ENCODE measurements around the gene ATXN1. TPM values are rescaled to one million over a fixed set of nuclear protein-coding genes. Genes with fewer than 3 reads are reported as not detected.
A peak's percentile ranks its signal among the peaks of the same experiment; 100 is the strongest.

ATXN1 gene
- total RNA-seq, 1 experiment from 2014 or later: 27.0 TPM

DNA sequence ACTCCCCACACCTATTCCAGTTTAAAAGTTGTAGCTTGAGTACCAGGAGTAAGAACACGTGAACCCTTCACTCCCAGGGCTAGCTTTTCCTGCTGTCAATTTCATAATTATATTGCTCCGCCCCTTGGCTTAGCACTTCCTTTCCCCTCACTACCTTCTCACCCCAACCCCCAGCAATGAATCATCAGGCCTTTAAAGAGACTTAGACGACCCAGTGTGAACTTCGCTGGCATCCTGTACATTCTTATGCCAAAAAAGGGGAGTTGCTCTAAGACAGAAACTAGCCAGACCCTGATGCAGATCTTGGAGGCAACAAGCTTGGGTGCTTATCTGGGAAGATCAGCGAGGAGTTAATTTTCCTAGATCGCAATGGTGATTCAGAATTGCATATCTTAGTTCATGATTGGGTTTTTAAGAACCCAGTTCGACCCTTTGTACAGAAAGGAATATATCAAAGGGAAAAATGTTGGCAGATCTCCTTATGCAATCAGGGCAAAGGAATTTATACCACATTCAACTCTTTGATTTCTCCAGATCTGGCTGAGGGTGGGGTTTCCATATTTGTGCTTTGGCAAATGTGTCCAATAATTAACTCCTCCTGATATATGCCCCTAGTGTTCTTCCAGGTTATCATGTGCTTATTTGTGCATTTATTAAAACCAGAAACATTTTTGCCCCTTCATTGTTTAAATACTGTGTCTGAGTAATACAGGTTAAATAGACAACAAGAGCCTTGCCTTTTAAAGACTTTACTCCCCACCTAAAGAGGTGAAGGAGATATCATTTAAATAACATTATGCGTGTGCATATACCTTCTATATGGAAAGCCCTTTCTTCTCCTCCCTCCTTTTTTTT is 8.1 kb upstream of the ATXN1 start:
- H3F3A ChIP-seq (ENCODE audit: low read length, unreplicated experiment): peaks cover 5% of the 10 kb centered on the region
- peak overlapping the region; percentile 78 for H3K4me2 ChIP-seq (ENCODE audit: low read length)
- ATAC-seq (peak; percentile 51), DNase-seq (peak; percentile 96)
- H3K9me2 ChIP-seq (replicated peaks; ENCODE audit: low read length): no peaks in the 10 kb centered on the region
- TF ChIP-seq EZH2phosphoT487 (IDR thresholded peaks at IDR 0.05; ENCODE audit: borderline replicate concordance, low read length) (no peak), EZH2 (IDR thresholded peaks at IDR 0.05; ENCODE audit: low read length, unreplicated experiment) (no peak)
- TF ChIP-seq, protein P1, sequence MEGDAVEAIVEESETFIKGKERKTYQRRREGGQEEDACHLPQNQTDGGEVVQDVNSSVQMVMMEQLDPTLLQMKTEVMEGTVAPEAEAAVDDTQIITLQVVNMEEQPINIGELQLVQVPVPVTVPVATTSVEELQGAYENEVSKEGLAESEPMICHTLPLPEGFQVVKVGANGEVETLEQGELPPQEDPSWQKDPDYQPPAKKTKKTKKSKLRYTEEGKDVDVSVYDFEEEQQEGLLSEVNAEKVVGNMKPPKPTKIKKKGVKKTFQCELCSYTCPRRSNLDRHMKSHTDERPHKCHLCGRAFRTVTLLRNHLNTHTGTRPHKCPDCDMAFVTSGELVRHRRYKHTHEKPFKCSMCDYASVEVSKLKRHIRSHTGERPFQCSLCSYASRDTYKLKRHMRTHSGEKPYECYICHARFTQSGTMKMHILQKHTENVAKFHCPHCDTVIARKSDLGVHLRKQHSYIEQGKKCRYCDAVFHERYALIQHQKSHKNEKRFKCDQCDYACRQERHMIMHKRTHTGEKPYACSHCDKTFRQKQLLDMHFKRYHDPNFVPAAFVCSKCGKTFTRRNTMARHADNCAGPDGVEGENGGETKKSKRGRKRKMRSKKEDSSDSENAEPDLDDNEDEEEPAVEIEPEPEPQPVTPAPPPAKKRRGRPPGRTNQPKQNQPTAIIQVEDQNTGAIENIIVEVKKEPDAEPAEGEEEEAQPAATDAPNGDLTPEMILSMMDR (conservative IDR thresholded peaks at IDR 0.05; ENCODE audit: low read depth, low read length): peak; percentile 23; the same call in 1 of the 2 replicates
- peaks cover 23% of the 10 kb centered on the region for H3K79me2 ChIP-seq (ENCODE audit: low read length)
- BruUV-seq (replicated peaks): no TSS peak
- CTCF ChIA-PET: interaction anchor here (0.5 to 0.6 kb wide), 2 partner anchors 14 to 334 kb away, joined by 3 to 15 read pairs; no protein-coding TSS in a partner anchor
- no peaks in the 10 kb centered on the region for H3K27me3 ChIP-seq (ENCODE audit: low read length)
- POLR2A ChIA-PET (ENCODE audit: unreplicated experiment): interaction anchor here (0.7 kb wide), 1 partner anchor 1545 kb away, joined by 3 read pairs; no protein-coding TSS in a partner anchor
- no peak overlapping the region for H2AFZ ChIP-seq (ENCODE audit: low read length)
- H3K27ac ChIP-seq (ENCODE audit: low read length): peak overlapping the region; percentile 86
- peak overlapping the region; percentile 38 for H3K4me3 ChIP-seq (ENCODE audit: low read length)
- peak overlapping the region; percentile 42 for H3K9ac ChIP-seq (ENCODE audit: low read length)
- no peaks in the 10 kb centered on the region for H4K20me1 ChIP-seq (ENCODE audit: low read length)
- no peaks in the 10 kb centered on the region for H3K36me3 ChIP-seq (ENCODE audit: low read depth, low read length)
- H3K9me3 ChIP-seq (ENCODE audit: low read length): no peaks in the 10 kb centered on the region
- intact Hi-C loops (cut with micrococcal nuclease): no loop called here
- peaks cover 63% of the 10 kb centered on the region for H3K4me1 ChIP-seq (ENCODE audit: insufficient read depth, low read length)

DNA sequence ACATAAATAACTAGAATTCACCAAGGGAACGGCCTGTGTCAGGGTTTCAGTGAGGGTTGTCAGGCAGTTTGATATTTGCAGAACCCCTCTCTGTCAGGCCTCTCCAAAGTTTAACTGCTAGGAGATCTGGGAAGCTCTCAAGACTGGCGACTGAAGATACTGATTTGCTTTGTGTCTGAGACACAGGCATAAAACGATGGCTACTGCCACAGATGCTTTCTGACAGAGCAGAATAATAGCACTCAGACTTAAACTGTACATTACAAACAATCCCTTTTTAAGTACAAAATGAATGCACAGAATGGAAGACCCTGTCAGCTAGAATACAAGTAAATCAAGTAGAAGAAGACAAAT is 7.2 kb upstream of the ATXN1 start:
- POLR2A ChIA-PET (ENCODE audit: unreplicated experiment): interaction anchor here (0.7 kb wide), 1 partner anchor 129 kb away, joined by 3 read pairs; no protein-coding TSS in a partner anchor
- H3K9me3 ChIP-seq (ENCODE audit: low read length): no peaks in the 10 kb centered on the region
- no peaks in the 10 kb centered on the region for H3K9me2 ChIP-seq (replicated peaks; ENCODE audit: low read length)
- no peaks in the 10 kb centered on the region for H3K36me3 ChIP-seq (ENCODE audit: low read depth, low read length)
- peaks cover 72% of the 10 kb centered on the region for H3K4me1 ChIP-seq (ENCODE audit: insufficient read depth, low read length)
- no peaks in the 10 kb centered on the region for H4K20me1 ChIP-seq (ENCODE audit: low read length)
- DNase-seq (no peak), ATAC-seq (no peak)
- H2AFZ ChIP-seq (ENCODE audit: low read length): no peak overlapping the region
- CTCF ChIA-PET: interaction anchor here (0.6 kb wide), 1 partner anchor 56 kb away, joined by 3 read pairs; no protein-coding TSS in a partner anchor
- H3K27me3 ChIP-seq (ENCODE audit: low read length): no peaks in the 10 kb centered on the region
- peaks cover 32% of the 10 kb centered on the region for H3K79me2 ChIP-seq (ENCODE audit: low read length)
- intact Hi-C loops (cut with micrococcal nuclease): no loop called here
- no TSS peak for BruUV-seq (replicated peaks)
- H3K27ac ChIP-seq (ENCODE audit: low read length): peak overlapping the region; percentile 86
- TF ChIP-seq, protein P1 (conservative IDR thresholded peaks at IDR 0.05; ENCODE audit: low read depth, low read length): no peak
- TF ChIP-seq EZH2 (IDR thresholded peaks at IDR 0.05; ENCODE audit: low read length, unreplicated experiment) (no peak), EZH2phosphoT487 (IDR thresholded peaks at IDR 0.05; ENCODE audit: borderline replicate concordance, low read length) (no peak)
- peak overlapping the region; percentile 78 for H3K4me2 ChIP-seq (ENCODE audit: low read length)
- peak overlapping the region; percentile 38; the same call in 1 of the 2 replicates for H3K4me3 ChIP-seq (ENCODE audit: low read length)
- H3K9ac ChIP-seq (ENCODE audit: low read length): peak overlapping the region; percentile 42
- peaks cover 5% of the 10 kb centered on the region for H3F3A ChIP-seq (ENCODE audit: low read length, unreplicated experiment)

All from PC-3 (cell line).